ENCODE measurements around the gene RPL29.

Gene RPL29

GRCh38 chr3:51957520-51958205 is 38.0 kb downstream of the RPL29 start:
- H4K20me1 ChIP-seq (ENCODE audit: insufficient read depth, low read length) = no peaks in the 10 kb centered on the region
- H3K27me3 ChIP-seq (ENCODE audit: insufficient read depth, low read length) = 0 out of 2 replicates have a peak, but pooled peaks cover 3% of the 10 kb centered on the region
- H3K9me2 ChIP-seq (ENCODE audit: low read depth, low read length) = no peaks in the 10 kb centered on the region
- no peaks in the 10 kb centered on the region for H3K36me3 ChIP-seq (ENCODE audit: insufficient read depth, low read length)
- H3K27ac ChIP-seq (ENCODE audit: low read depth, low read length, poor library complexity, severe bottlenecking) = no peak overlapping the region
- peaks cover 9% of the 10 kb centered on the region for H3K4me1 ChIP-seq (ENCODE audit: insufficient read depth, low read length, severe bottlenecking)
- H2AFZ ChIP-seq (ENCODE audit: low read length) = no peak overlapping the region
- no peak for TF ChIP-seq EZH2 (IDR thresholded peaks at IDR 0.05; ENCODE audit: borderline replicate concordance, low read length)
- TF ChIP-seq CTCF (IDR thresholded peaks at IDR 0.05; ENCODE audit: low read length) = no peak
- H3F3A ChIP-seq (ENCODE audit: insufficient read depth, low read length) = no peaks in the 10 kb centered on the region
- no peak overlapping the region for H3K4me3 ChIP-seq (ENCODE audit: low read depth, low read length, poor library complexity, severe bottlenecking)
- H3K4me2 ChIP-seq (ENCODE audit: low read length) = no peak overlapping the region
- no peaks in the 10 kb centered on the region for H3K9me3 ChIP-seq (ENCODE audit: low read length)
- no peak overlapping the region for H3K9ac ChIP-seq (ENCODE audit: low read length)
- no peaks in the 10 kb centered on the region for H3K79me2 ChIP-seq (ENCODE audit: insufficient read depth, low read length)

- no peaks in the 10 kb centered on the region for H3K9me2 ChIP-seq (ENCODE audit: low read depth, low read length)
- TF ChIP-seq EZH2 (IDR thresholded peaks at IDR 0.05; ENCODE audit: borderline replicate concordance, low read length) (no peak), CTCF (IDR thresholded peaks at IDR 0.05; ENCODE audit: low read length) (peak; percentile 45)
- no peak overlapping the region for H3K27ac ChIP-seq (ENCODE audit: low read depth, low read length, poor library complexity, severe bottlenecking)
- no peaks in the 10 kb centered on the region for H3F3A ChIP-seq (ENCODE audit: insufficient read depth, low read length)
- H3K27me3 ChIP-seq (ENCODE audit: insufficient read depth, low read length) = 0 out of 2 replicates have a peak, but pooled peaks cover 3% of the 10 kb centered on the region
- H3K4me1 ChIP-seq (ENCODE audit: insufficient read depth, low read length, severe bottlenecking) = peaks cover 9% of the 10 kb centered on the region
- no peak overlapping the region; the same call in 1 of the 2 replicates for H3K9ac ChIP-seq (ENCODE audit: low read length)
- no peaks in the 10 kb centered on the region for H3K79me2 ChIP-seq (ENCODE audit: insufficient read depth, low read length)
- no peak overlapping the region for H2AFZ ChIP-seq (ENCODE audit: low read length)
- peak overlapping the region; percentile 35 for H3K4me3 ChIP-seq (ENCODE audit: low read depth, low read length, poor library complexity, severe bottlenecking)
- H3K9me3 ChIP-seq (ENCODE audit: low read length) = no peaks in the 10 kb centered on the region
- H3K4me2 ChIP-seq (ENCODE audit: low read length) = peak overlapping the region; percentile 46
- no peaks in the 10 kb centered on the region for H3K36me3 ChIP-seq (ENCODE audit: insufficient read depth, low read length)
- H4K20me1 ChIP-seq (ENCODE audit: insufficient read depth, low read length) = no peaks in the 10 kb centered on the region
Observed at GRCh38 chr3:51955893-51956770, 39.6 kb downstream of the RPL29 start.

GRCh38 chr3:51955175-51955892 is 40.4 kb downstream of the RPL29 start, which contains the start of gene GPR62:
TSS of gene GPR62 (plus strand) at chr3:51955381. CDS start at chr3:51955653, 272 bp downstream.
- Histone ChIP-seq H3F3A (ENCODE audit: insufficient read depth, low read length) (no peaks in the 10 kb centered on the region), H3K4me3 (ENCODE audit: low read depth, low read length, poor library complexity, severe bottlenecking) (peak within 1 kb of the TSS; percentile 35), H2AFZ (ENCODE audit: low read length) (no peak within 1 kb of the TSS), H3K9me3 (ENCODE audit: low read length) (no peaks in the 10 kb centered on the region), H3K27me3 (ENCODE audit: insufficient read depth, low read length) (0 out of 2 replicates have a peak, but pooled peaks cover 6% of the 10 kb centered on the region), H3K79me2 (ENCODE audit: insufficient read depth, low read length) (no peaks in the 10 kb centered on the region), H3K4me2 (ENCODE audit: low read length) (peak within 1 kb of the TSS; percentile 46), H3K9ac (ENCODE audit: low read length) (no peak within 1 kb of the TSS; the same call in 1 of the 2 replicates), H3K27ac (ENCODE audit: low read depth, low read length, poor library complexity, severe bottlenecking) (no peak within 1 kb of the TSS), H3K4me1 (ENCODE audit: insufficient read depth, low read length, severe bottlenecking) (peaks cover 9% of the 10 kb centered on the region), H4K20me1 (ENCODE audit: insufficient read depth, low read length) (no peaks in the 10 kb centered on the region), H3K36me3 (ENCODE audit: insufficient read depth, low read length) (no peaks in the 10 kb centered on the region), H3K9me2 (ENCODE audit: low read depth, low read length) (no peaks in the 10 kb centered on the region)
- TF ChIP-seq EZH2 (IDR thresholded peaks at IDR 0.05; ENCODE audit: borderline replicate concordance, low read length) = no peak
- no peak for TF ChIP-seq CTCF (IDR thresholded peaks at IDR 0.05; ENCODE audit: low read length)
